Heart left ventricle (tissue), 16 donors: Measurements from ENCODE around the gene SEMA6D. TPM values are rescaled to one million over a fixed set of nuclear protein-coding genes. Genes with fewer than 3 reads are reported as not detected.

Experiments
- ATAC-seq, 4 donors: fragments of 200-7000 bp; cut with Tn5 transposase; one replicate each; pipeline ENCODE4 v1.9.1; 2020 to 2022; ENCODE audit warnings: moderate library complexity in 4 of 4, mild to moderate bottlenecking in 3 of 4, moderate number of reproducible peaks in 1 of 4
- DNase-seq, 5 donors: peaks; one replicate each; pipeline ENCODE4 v3.0.0-alpha.2; 2020
- H3K27ac ChIP-seq, 12 donors: fragments of 200-600 bp; sonication (generic) in 4 of 12; one replicate each; pipeline versions ENCODE4 v1.5.0 to v1.8.0; 2016 to 2022; ENCODE audit warnings: mild to moderate bottlenecking in 2 of 12
- H3K27me3 ChIP-seq, 9 donors: fragments of 200-600 bp; sonication (generic) in 2 of 9; one replicate each; pipeline versions ENCODE4 v1.5.1 to v1.8.0; 2016 to 2022; ENCODE audit warnings: mild to moderate bottlenecking in 3 of 9
- H3K36me3 ChIP-seq, 9 donors: fragments of 200-600 bp; sonication (generic) in 2 of 9; one replicate each; pipeline versions ENCODE4 v1.5.0 to v1.8.0; 2018 to 2022; ENCODE audit warnings: mild to moderate bottlenecking in 2 of 9
- H3K4me1 ChIP-seq, 12 donors: fragments of 200-600 bp; sonication (generic) in 4 of 12; one replicate each; pipeline versions ENCODE4 v1.5.0 to v1.8.0; 2016 to 2022; ENCODE audit warnings: mild to moderate bottlenecking in 3 of 12
- H3K4me3 ChIP-seq, 12 donors: fragments of 200-600 bp; sonication (generic) in 4 of 12; one replicate each; pipeline versions ENCODE4 v1.5.0 to v1.8.0; 2017 to 2022; ENCODE audit warnings: mild to moderate bottlenecking in 9 of 12, moderate library complexity in 4 of 12
- H3K9me3 ChIP-seq, 12 donors: fragments of 200-600 bp; sonication (generic) in 4 of 12; one replicate each; pipeline versions ENCODE4 v1.5.0 to v1.8.0; 2016 to 2022; ENCODE audit warnings: mild to moderate bottlenecking in 1 of 12
- POLR2A ChIP-seq, 2 donors: fragments of 450-650 bp; IDR thresholded peaks; one replicate each; pipeline ENCODE4 v1.6.1; 2017; ENCODE audit warnings: antibody characterized with exemption in 2 of 2, mild to moderate bottlenecking in 2 of 2, moderate library complexity in 2 of 2
- WGBS, 4 donors: extraction: QIAGEN DNeasy Blood & Tissue Kit in 2 of 4; methylation state at CpG; one replicate each; pipeline versions ENCODE4 v1.1.5 to v1.1.7; 2013 to 2018; 5-methylcytosine and 5-hydroxymethylcytosine counted together
- intact Hi-C, 10 donors: fragments of 100-400 bp; cut with DNase I; formaldehyde crosslinking; loops; one replicate each; pipeline versions ENCODE4 v1.11.1 to v1.14.2; 2022
- polyA plus RNA-seq, 2 donors: library from polyadenylated mRNA; stranded (reverse); fragments of 200-250 nt; gene quantifications; one replicate each; pipeline ENCODE4 v1.2.3, GENCODE V29; 2013
- total RNA-seq, 9 donors: library from RNA; depleted of rRNA in 2 of 9; stranded (reverse); fragments of >200 nt in 2 of 9; fragmentation: NEBNext Ultra II Directional in 3 of 9; extraction: Animal tissue kit (Norgen Biotek cat#: 25700) in 3 of 9; gene quantifications; one replicate each; pipeline versions ENCODE4 v1.1.0 to v1.2.4, GENCODE V29; 2016 to 2023
- TF ChIP-seq, protein P1 (sequence below), 12 donors: fragments of 200-600 bp; sonication (generic) in 4 of 12; IDR thresholded peaks; one replicate each; pipeline versions ENCODE4 v1.5.0 to v1.8.0; 2018 to 2022; ENCODE audit warnings: antibody characterized with exemption in 12 of 12, mild to moderate bottlenecking in 5 of 12
- donor health status: ischemic (EF 13 %, LVEDD 7.1; RV severe dilation, severe dysfunction).
- donor health status: healthy with polysubstance abuse.
- donor health status: DM: no; HTN: yes; CAD: no.
- donor health status: DM: no; HTN: no; CAD: no.
- donor health status: ischemic (EF 25% LVEDD 6.9; RV normal size, moderate dysfunction).
- donor health status: ischemic (EF 25% LVEDD 5.7; RV mildly dilated, moderate dysfunction).
- donor health status: healthy.
- donor health status: DM: yes; HTN: yes; CAD: no.
- donor health status: ischemic (EF 35%, LVEDD 5.7; RV mildly dilated, moderate dysfunction).
- donor health status: nonischemic (EF 11% LVEDD 7.7; RV severe dilation, severe dysfunction).
- donor health status: DM: yes; HTN: yes; CAD: no.
- donor health status: PGD.
- donor health status: ischemic (EF 29% LVEDD 5.4; RV normal size, mild dysfunction).
- donor health status: nonischemic (EF 23%, LVEDD 6.1; RV moderate dilation, normal function).

Gene SEMA6D
- total and polyA plus RNA-seq, 11 donors: 2.8 to 23.2 (median 10.8) TPM

GRCh38 chr15:47822048-47822447 lies 104.7 kb downstream of the SEMA6D start:
- intact Hi-C loops: loop anchor here in 1 of 10 donors (10.0 kb wide), 1 partner anchor 63 kb away; no protein-coding TSS in a partner anchor
- ATAC-seq (no peak), DNase-seq (no peak)
- no peaks in the 10 kb centered on the region for H3K36me3 ChIP-seq
- no peaks in the 10 kb centered on the region for H3K9me3 ChIP-seq
- peaks cover 0 to 14% (median 3%) of the 10 kb centered on the region in 12 donors for H3K4me1 ChIP-seq
- H3K27me3 ChIP-seq: no peaks in the 10 kb centered on the region
- WGBS, 4 donors: 94 to 97% (median 96%) methylated on average over 4 of the region's 4 CpGs
- TF ChIP-seq POLR2A (IDR thresholded peaks at IDR 0.05): no peak
- TF ChIP-seq, protein P1, sequence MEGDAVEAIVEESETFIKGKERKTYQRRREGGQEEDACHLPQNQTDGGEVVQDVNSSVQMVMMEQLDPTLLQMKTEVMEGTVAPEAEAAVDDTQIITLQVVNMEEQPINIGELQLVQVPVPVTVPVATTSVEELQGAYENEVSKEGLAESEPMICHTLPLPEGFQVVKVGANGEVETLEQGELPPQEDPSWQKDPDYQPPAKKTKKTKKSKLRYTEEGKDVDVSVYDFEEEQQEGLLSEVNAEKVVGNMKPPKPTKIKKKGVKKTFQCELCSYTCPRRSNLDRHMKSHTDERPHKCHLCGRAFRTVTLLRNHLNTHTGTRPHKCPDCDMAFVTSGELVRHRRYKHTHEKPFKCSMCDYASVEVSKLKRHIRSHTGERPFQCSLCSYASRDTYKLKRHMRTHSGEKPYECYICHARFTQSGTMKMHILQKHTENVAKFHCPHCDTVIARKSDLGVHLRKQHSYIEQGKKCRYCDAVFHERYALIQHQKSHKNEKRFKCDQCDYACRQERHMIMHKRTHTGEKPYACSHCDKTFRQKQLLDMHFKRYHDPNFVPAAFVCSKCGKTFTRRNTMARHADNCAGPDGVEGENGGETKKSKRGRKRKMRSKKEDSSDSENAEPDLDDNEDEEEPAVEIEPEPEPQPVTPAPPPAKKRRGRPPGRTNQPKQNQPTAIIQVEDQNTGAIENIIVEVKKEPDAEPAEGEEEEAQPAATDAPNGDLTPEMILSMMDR (IDR thresholded peaks at IDR 0.05): no peak
- H3K4me3 ChIP-seq: no peak overlapping the region
- H3K27ac ChIP-seq: no peak overlapping the region
